Stimulated activated CD4-positive, alpha-beta T cell treated with anti-CD3 and anti-CD28 coated beads, Interleukin-15, amount 100 ng/mL, for 1 hour (primary cell): ENCODE results near the gene GPR161.
"Not testable (repeated sequence)": the region's sequence is repeated elsewhere in the genome, so short reads cannot be mapped to it uniquely, and the experiment has no call there.

Experiments used
- DNase-seq, 2 donors: peaks; one replicate each; pipeline ENCODE4 v3.0.0-alpha.2; 2020; ENCODE audit warnings: low read depth in 1 of 2, low spot score in 1 of 2

Gene GPR161, protein sequence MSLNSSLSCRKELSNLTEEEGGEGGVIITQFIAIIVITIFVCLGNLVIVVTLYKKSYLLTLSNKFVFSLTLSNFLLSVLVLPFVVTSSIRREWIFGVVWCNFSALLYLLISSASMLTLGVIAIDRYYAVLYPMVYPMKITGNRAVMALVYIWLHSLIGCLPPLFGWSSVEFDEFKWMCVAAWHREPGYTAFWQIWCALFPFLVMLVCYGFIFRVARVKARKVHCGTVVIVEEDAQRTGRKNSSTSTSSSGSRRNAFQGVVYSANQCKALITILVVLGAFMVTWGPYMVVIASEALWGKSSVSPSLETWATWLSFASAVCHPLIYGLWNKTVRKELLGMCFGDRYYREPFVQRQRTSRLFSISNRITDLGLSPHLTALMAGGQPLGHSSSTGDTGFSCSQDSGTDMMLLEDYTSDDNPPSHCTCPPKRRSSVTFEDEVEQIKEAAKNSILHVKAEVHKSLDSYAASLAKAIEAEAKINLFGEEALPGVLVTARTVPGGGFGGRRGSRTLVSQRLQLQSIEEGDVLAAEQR

DNA sequence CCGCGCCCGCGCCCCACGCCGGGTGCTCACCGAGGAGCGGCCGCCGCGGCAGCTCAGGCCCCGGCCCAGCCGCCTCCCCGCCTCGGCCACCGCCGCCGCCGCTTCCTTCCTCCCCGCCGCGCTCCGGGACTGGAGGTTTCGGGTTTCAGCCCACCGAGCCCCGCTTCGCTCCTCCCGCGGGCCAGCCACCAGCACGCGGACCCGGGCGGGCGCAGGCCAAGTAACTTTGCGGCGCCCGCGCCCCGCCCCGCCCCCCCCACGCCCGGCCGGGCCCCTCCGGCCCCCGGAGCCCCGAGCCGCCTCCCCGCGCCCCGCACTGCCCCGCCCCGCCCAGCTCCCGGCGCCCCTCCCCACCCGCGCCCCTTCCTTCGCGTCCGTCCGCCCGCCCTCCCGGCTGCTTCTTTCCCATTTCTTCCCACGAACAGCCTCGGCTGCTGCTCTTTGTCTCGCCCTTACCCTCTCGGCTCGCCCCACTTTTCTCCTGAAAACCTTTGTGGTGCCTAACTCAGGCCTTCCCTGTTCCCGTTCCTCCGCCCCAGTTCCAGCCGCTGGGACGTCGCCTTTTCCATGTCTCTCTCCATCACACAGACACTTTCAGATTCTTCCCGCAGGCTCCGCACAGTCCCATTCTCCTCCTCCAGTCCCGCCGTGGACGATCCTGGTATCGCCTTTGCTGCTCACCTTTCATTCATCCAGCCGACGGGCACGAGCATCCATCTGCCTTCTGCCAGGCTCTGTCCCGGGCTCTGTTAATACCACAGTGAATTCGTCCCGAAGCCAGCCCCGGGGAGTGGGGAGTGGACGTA, at the start of gene GPR161:
GPR161 (minus strand) TSS at position 222 of the 806 bp plus-strand sequence. CDS start 32,080 bp downstream, outside the sequence.
- no peak for DNase-seq

DNA sequence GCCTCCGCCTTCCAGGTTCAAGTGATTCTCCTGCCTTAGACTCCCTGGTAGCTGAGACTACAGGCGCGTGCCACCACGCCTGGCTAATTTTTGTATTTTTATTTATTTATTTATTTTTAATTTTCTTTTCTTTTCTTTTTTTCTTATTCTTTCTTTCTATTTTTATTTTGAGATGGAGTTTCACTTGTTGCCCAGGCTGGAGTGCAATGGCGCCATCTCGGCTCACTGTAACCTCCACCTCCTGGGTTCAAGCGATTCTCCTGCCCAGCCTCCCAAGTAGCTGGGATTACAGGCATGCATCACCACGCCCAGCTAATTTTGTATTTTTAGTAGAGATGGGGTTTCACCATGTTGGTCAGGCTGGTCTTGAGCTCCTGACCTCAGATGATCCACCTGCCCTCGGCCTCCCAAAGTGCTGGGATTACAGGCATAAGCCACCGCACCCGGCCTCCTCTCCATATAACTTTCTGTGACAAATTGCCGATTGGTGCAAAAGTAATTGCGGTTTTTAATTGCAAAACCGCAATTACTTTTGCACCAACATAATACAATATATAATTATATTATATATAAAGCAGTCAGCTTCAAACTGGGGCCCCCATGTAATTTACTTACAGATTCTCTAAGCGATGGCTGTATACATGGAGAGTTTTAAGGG, 44.5 kb upstream of the GPR161 start:
- not testable (repeated sequence) for DNase-seq

DNA sequence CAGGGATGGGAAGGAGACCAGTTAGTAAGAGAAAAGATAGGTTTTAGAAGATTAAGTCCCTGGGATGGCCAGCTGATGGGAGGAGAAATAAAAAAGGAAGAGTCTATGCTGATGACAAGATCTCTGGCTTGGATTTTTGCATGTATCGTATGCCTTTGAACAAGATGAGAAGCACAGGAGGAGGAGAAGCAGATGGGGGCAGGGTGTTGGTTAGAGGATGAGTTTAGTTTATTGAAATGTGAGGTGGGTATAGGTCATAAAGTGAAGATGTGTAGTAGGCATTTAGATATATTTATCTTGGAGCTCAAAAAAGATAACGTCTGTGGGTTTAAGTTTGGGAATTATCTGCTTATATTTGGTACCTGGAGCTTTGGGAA, 43.4 kb upstream of the GPR161 start:
- no peak for DNase-seq

DNA sequence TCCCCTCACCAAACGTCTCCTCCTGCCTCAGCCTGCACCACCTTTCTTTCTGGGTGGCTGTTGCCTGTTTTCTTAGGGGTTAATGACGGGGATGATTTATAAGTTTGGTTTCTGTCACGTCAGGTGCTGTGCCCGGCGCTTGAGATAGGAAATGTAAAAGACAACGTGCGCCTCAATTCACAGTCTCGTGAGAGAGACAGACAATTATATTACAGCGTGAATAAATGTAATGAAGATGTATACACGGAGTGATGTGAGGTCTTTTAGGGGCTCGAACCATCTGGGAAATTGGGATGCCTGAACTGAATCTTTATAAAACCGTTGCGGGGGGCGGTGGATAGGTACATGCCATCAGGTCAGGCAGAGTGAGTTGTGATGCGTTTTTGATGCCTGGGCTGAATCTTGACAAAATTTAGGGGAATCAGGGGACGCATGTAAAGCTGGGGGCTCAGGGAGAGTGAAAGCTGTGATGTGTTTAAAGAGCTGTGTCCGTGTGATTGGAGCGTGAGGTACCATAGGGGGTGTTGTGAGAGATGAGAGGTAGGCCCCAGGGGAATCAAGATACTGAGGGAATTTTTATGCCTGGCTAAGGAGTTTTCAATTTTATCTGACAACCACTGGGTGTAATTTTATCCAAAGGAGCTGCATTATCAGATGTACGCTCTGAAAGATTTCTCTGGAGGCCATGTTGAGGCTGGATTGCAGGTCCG, 42.9 kb upstream of the GPR161 start:
- DNase-seq: no peak

DNA sequence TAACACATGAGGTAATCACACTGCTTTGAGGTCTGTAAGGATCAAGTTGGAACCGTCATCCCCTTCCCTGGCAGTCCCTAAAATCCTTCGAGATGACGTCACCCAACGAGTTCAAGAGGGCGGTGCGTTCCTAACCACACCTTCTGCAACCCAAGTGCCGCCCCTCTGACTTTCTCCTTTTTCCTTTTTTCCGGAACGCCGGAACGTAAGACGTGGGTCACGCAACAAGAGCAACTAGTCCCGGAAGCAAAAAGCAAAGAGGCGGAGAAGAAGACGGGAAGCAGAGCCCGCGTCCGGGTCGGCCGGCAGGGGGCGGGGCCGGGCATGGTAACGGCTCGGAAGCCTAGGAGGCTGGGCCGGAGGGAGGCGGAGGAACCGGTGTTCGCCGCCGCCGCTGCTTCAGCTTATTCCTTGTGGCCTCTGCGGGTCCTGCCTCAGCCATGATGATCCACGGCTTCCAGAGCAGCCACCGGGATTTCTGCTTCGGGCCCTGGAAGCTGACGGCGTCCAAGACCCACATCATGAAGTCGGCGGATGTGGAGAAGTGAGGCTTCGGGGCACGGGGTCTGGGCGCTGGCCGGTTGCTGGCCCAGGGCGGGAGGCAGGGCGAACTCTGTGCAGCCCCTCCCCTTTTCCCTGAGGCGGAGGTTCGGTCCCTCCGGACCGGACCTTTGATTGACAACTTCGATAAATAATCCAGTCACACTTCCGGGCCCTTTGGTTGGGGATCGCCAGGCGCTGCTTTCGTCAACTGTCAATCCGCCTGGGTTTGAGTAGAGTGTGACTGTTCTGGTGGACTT, 42.1 kb upstream of the GPR161 start, which contains the start of gene TIPRL:
TIPRL (plus strand) TSS at position 325 of the 800 bp plus-strand sequence; CDS start at position 441, 116 bp downstream.
- DNase-seq: peak; percentile 89 to 93

DNA sequence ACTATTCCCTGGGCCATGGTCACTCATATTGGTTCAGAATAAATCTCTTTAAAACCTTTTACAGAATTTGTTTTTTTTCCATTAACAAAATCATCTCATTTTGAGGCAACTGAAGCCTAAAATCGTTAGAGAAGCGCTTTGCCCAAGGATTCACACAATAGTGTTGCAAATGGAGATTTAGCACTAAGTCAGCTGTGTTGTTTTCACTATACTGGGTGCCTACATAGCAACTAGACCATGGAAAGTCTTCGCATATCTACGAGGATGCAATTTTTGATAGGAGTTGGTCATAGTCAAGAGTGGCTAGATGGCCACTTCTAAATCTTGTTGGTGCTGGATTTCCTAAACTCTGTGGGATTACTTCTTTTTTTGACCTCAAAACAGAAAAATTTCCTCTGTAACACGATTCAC, 41.5 kb upstream of the GPR161 start:
- DNase-seq: no peak

DNA sequence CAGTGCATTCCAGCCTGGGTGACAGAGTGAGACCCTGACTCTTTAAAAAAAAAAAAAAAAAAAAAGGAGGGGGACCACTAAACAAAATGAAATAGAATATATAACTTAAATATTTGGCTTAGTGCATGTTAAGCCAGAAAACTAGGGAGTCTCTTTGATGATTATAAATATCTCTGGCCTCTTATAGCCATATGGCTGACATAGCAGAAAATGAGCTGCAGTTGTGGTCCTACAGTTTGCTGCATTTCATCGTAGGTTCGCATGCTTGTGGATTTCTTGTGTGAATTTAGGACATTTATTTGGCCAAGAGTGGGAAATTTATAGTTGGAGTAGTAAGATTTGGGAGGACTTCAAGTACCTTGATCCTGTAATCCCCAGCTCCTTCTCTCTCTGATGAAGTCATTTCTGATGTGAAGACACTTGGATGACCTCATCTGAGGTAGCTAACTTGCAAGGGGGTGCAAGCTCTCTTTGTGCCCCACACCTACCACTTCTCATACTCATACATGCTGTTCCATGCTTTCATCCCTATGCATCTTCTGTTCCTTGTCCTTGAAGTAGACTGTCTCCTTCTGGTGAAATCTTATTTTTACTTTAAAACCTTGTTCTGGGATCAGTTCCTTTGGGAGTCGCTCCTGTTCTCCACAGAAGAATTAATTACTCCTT, 35.7 kb upstream of the GPR161 start:
- no peak for DNase-seq

DNA sequence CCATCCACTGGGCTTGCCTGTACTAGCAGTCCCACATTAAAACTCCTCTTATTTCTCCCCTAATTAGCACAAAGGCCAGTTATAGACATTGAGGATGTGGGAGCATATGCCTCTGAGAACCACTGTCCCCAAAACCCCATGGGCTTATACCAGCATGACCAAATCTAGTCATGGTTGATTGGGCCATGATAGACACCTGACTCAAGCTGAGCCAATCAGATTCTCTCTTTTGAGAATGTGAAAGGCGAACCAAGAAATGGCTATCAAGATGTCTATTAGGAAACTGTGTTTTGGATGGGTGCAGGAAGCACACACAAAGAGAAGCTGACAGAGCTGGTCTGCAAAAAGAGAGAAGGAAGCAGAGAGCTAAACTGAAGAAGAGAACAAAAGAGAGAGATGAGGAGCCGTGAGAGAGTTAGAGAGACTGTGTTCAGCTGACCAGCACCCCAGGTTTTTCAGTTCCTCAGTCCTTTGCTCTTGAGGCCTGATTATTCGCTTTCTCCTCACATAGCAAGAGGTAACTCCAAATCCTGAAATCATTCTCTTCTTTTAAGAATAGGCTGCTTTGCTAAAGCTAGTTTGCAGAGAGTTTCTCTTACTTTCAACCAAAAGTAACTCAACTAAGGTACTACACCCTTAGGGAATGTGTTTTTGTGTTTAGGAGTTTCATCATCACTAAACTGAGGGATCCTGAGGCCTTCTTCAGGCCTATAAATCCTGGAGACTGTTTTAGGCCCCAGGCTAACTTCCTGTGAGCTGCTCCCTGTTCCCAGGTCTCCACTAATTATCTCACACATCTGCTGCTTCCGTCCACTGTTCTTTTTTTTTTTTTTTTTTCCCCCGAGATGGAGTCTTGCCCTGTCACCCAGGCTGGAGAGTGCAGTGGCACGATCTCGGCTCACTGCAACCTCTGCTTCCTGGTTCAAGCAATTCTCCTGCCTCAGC, 34.1 kb upstream of the GPR161 start:
- no peak for DNase-seq

DNA sequence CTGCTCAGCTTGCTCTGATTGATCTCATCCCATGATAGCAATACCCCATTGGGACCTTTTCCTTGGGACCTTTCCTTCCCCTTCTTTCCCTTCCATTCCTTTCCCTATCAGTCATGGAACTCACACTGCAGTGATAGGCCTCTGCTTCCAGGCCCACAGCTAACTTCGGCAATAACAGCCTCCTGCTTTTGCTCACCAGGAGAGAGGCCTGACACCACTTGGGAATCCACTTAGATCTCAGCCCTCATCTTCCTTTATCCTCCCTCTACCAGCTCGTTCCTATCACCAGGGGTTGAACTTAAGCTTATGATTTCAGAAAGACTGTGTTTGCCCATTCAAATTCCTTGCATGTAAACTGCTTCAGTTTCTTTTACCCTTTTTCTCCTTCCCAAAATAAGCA, 31.1 kb upstream of the GPR161 start:
- DNase-seq: no peak

DNA sequence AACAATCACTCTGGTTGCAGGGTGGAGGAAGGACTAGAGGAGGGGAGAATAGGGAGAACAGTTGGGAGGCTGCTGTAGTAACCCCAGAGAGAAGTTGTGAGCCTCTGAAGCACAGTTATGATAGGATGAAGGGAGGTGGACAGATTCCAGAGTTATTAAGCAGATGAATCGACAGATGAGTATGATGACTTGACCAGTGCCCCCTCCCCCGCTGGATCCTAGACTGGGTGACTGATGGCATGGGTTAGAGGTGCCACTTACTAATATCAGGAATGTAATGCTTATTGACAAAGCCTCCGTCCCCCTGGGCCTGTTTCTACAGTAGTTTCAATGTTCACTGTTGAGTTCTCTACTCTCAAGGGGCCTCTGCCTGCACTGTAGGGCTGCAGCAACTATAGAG, 28.0 kb upstream of the GPR161 start:
- DNase-seq: no peak

DNA sequence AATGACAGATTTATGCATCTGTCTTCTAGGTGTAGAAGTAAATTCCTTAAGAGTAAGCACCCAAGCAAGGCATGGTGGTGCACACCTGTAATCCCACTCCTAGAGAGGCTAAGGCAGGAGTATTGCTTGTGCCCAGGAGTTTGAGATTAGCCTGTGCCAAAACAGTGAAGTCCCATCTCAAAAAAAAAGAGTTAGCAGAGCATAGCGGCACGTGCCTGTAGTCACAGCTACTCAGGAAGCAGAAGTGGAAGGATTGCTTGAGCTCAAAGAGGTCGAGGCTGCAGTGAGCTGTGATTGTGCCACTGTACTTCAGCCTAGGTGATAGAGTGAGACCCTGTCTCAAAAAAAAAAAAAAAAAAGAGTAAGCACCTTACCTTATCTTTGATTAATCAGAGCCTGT, 26.9 kb upstream of the GPR161 start:
- DNase-seq: no peak

DNA sequence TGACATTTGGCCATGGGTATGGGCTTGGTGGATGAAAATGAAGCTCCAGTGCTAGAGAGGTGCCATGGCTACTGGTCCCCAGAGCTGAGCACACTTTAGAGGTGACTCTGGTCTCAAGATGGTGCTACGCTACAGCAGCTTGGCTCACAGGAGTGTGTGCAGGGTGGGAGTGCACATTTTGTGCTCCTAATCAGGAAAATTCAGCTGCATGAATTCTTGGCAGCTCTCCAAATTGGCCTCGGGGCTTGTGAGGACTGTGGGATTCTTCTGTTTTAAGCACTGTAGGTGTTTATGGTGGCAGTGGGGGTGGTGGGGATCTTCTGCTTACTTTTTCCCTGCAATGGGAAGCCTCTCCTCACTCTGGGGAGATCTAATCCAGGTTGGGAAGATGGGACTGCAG, 24.7 kb upstream of the GPR161 start:
- DNase-seq: no peak

DNA sequence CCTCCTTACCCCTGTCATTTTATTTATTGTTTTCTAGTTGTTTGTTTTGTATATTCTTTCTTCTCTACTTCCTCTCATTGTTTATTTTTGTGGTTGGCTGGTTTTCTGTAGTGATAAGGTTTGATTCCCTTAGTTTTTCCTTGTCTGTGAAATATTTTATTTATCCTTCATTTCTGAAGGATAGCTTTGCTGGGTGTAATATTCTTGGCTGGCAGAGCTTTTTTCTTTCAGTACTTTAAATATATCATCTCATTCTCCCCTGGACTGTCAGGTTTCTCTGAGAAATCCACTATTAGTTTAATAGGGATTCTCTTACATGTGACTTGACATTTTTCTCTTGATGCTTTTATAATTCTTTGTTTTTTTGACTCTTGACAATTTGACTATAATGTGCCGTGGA, 23.2 kb upstream of the GPR161 start:
- no peak for DNase-seq

DNA sequence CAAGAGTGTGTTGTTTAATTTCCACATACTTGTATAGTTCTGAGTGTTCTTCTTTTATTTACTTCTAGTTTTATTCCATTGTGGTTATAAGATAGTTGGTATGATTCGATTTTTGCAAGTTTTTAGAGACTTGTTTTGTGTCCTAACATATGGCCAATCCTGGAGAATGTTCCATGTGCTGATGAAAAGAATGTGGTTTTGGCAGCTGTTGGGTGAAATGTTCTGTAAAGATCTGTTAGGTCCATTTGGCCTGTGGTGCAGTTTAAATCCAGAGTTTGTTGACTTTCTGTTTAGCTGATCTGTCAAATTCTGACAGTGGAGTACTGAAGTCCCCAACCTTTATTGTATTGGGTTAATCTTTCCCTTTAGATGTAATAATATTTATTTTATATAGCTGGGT, 22.5 kb upstream of the GPR161 start:
- no peak for DNase-seq

DNA sequence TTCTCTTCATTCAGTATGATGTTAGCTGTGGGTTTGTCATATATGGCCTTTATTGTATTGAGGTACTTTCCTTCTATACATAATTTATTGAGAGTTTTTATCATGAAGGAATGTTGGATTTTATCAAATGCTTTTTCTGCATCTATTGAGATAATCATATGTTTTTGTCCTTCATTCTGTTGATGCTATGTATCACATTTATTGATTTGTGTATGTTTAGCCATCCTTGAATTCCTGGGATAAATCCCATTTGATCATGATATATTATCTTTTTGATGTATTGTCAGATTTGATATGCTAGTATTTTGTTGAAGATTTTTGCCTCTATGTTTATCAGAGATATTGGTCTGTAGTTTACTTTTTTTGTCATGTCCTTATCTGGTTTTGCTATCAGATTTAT, 20.9 kb upstream of the GPR161 start:
- DNase-seq: no peak

DNA sequence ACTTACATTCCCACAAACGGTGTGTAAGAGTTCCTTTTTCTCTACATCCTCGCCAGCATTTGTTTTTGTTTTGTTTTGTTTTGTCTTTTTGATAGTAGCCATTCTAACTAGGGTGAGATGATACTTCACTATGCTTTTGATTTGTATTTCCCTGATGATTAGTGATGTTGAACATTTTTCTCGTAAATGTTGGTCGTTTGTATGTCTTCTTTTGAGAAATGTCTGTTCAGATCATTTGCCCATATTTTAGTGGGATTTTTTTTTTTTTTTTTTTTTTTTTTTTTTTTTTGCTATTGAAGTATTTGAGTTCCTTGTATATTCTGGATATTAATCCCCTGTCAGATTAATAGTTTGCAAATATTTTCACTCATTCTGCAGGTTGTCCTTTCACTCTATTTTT, 19.2 kb upstream of the GPR161 start:
- DNase-seq: no peak

DNA sequence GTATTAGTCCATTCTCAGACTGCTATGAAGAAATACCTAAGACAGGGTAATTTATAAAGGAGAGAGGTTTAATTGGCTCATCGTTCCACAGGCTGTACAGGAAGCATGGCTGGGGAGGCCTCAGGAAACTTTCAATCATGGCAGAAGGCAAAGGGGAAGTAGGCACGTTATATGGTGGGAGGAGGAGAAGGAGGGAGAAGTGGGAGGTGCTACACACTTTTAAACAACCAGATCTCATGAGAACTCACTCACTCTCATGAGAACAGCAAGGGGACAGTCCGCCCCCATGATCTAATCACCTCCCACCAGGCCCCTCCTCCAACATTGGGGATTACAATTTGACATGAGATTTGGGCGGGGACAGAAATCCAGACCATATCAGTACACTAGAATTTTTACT, 18.0 kb upstream of the GPR161 start:
- not testable (repeated sequence) for DNase-seq

DNA sequence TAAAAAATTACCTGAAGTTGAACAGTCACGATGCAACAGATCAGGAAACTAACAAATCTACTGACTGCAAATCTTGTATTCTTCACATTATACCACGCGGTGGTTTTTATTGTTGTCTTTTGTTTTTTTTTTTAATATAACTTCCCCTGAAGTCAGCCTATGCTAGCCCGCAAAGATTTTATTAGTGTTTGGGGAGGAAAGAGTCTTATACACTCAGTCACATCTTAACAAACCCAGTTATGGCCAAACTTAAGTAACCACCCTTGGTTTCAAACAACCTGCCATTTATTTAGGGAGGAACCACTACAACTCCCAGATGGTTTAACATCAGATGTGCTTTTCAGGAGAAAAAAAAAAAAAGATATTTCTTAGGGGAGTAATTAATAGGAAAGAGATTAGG, 15.2 kb upstream of the GPR161 start:
- no peak for DNase-seq
